UCSD-AML1 (cell line): ENCODE results near the gene ANO3.
A peak's percentile ranks its signal among the peaks of the same experiment; 100 is the strongest.

Experiments used
- DNase-seq: peaks from one replicate; lab custom pipeline; 2025; ENCODE audit not compliant: unreplicated experiment; lab: John Stamatoyannopoulos, UW

The ANO3 gene

GRCh38 chr11:26483108-26483507 is 151.2 kb downstream of the ANO3 start:
- DNase-seq, result no peak

GRCh38 chr11:26490546-26490945 is 158.6 kb downstream of the ANO3 start:
- DNase-seq, result no peak

- DNase-seq, result no peak
These were observed 161.7 kb downstream of the ANO3 start for GRCh38 chr11:26493616-26494015.

- no peak for DNase-seq
These were observed 175.3 kb downstream of the ANO3 start for GRCh38 chr11:26507229-26507628.

GRCh38 chr11:26510164-26510563 is 178.2 kb downstream of the ANO3 start:
- no peak for DNase-seq

GRCh38 chr11:26510756-26511155 is 178.8 kb downstream of the ANO3 start:
- DNase-seq, result no peak

GRCh38 chr11:26512196-26512595 is 180.3 kb downstream of the ANO3 start:
- DNase-seq, result no peak

- no peak for DNase-seq
These were observed 187.5 kb downstream of the ANO3 start for GRCh38 chr11:26519469-26519868.

GRCh38 chr11:26522912-26523610 is 191.1 kb downstream of the ANO3 start:
- DNase-seq, result no peak

GRCh38 chr11:26527685-26528084 is 195.8 kb downstream of the ANO3 start:
- DNase-seq, result no peak

GRCh38 chr11:26537341-26537740 is 205.4 kb downstream of the ANO3 start:
- peak; percentile 1 for DNase-seq

- DNase-seq, result no peak
These were observed 207.6 kb downstream of the ANO3 start for GRCh38 chr11:26539517-26539916.

- DNase-seq, result no peak
These were observed 209.9 kb downstream of the ANO3 start for GRCh38 chr11:26541870-26542269.

GRCh38 chr11:26549176-26549575 is 217.2 kb downstream of the ANO3 start:
- DNase-seq, result no peak

GRCh38 chr11:26550022-26550421 is 218.1 kb downstream of the ANO3 start:
- DNase-seq, result no peak

GRCh38 chr11:26551186-26551801 is 219.4 kb downstream of the ANO3 start:
- no peak for DNase-seq

GRCh38 chr11:26553182-26553581 is 221.3 kb downstream of the ANO3 start:
- no peak for DNase-seq

- no peak for DNase-seq
These were observed 222.5 kb downstream of the ANO3 start for GRCh38 chr11:26554455-26554854.

- DNase-seq, result no peak
These were observed 224.7 kb downstream of the ANO3 start for GRCh38 chr11:26556582-26556981.

- no peak for DNase-seq
These were observed 225.7 kb downstream of the ANO3 start for GRCh38 chr11:26557666-26558065.

GRCh38 chr11:26558190-26558589 is 226.3 kb downstream of the ANO3 start:
- no peak for DNase-seq

GRCh38 chr11:26569646-26570045 is 237.7 kb downstream of the ANO3 start:
- DNase-seq, result no peak
